Measurements from ENCODE around the gene ACVR1B. TPM values are rescaled to one million over a fixed set of nuclear protein-coding genes. Genes with fewer than 3 reads are reported as not detected.

Gene ACVR1B
- total and polyA plus RNA-seq, 2 donors (not counting 3 experiments of a cell fraction or from before 2014, with no cell fraction given) = 29.0 to 33.7 TPM

GRCh38 chr12:51924551-51925319, 26.8 kb upstream of the ACVR1B start:
- TF ChIP-seq POLR2A (IDR thresholded peaks at IDR 0.05; ENCODE audit: low read depth, low read length) (peak; percentile 11), MAX (IDR thresholded peaks at IDR 0.05; ENCODE audit: insufficient read depth, insufficient read length) (no peak)
- BruUV-seq (replicated peaks) = no TSS peak
- Histone ChIP-seq H3K4me3 (replicated peaks in 1 of 3; ENCODE audit: insufficient read depth in 1 of 3, low read depth in 1 of 3, low read length in 3 of 3) (no peak overlapping the region), H3K27ac (ENCODE audit: insufficient read depth, low read depth, low read length) (peak overlapping the region; percentile 99), H3K79me2 (ENCODE audit: control insufficient read depth, insufficient read depth, low read length) (no peaks in the 10 kb centered on the region), H3K9me1 (replicated peaks; ENCODE audit: control insufficient read depth, extremely low read depth, insufficient read depth, low read length) (no peaks in the 10 kb centered on the region), H2AFZ (ENCODE audit: low read depth, low read length) (no peak overlapping the region), H3K4me1 (ENCODE audit: control insufficient read depth, extremely low read depth, insufficient read depth, low read length) (peaks cover 54% of the 10 kb centered on the region), H3K9me3 (replicated peaks; ENCODE audit: control insufficient read depth, insufficient read depth, low read length) (no peaks in the 10 kb centered on the region), H3K36me3 (ENCODE audit: control insufficient read depth in 2 of 2, extremely low read depth in 1 of 2, insufficient read depth in 2 of 2, low read length in 2 of 2) (peaks cover 4 to 9% of the 10 kb centered on the region in 2 experiments), H4K20me1 (replicated peaks; ENCODE audit: control insufficient read depth, extremely low read depth, insufficient read depth, low read length) (no peaks in the 10 kb centered on the region), H3K27me3 (ENCODE audit: control insufficient read depth in 2 of 2, insufficient read depth in 2 of 2, low read length in 2 of 2) (no peaks in the 10 kb centered on the region), H3K9ac (replicated peaks; ENCODE audit: extremely low read depth, insufficient read depth, low read length) (no peak overlapping the region), H3K4me2 (ENCODE audit: insufficient read depth, low read length) (no peak overlapping the region)
- FAIRE-seq (peak; percentile 68), DNase-seq (ENCODE audit: low read depth, low spot score) (peak; percentile 48)
- dilution Hi-C loops (cut with MboI; ENCODE audit: extremely low pct_ligation_motif_present, low sequenced_read_pairs) = no loop called here
- ChIA-PET POLR2A (no interaction called here), CTCF (interaction anchor here (1.1 to 12.8 kb wide), 10 partner anchors 10 to 85 kb away, joined by 5 to 393 read pairs (median 32); partner anchors contain the start of genes ACVRL1 and ANKRD33)
- intact Hi-C loops (cut with micrococcal nuclease) = no loop called here

GRCh38 chr12:51925346-51926063, 26.0 kb upstream of the ACVR1B start:
- dilution Hi-C loops (cut with MboI; ENCODE audit: extremely low pct_ligation_motif_present, low sequenced_read_pairs) (no loop called here), intact Hi-C loops (cut with micrococcal nuclease) (loop anchor here (1.0 kb wide), 5 partner anchors 13 to 98 kb away; partner anchors contain the start of gene ACVR1B)
- Histone ChIP-seq H3K4me2 (ENCODE audit: insufficient read depth, low read length) (peak overlapping the region; percentile 27), H3K27ac (ENCODE audit: insufficient read depth, low read depth, low read length) (peak overlapping the region; percentile 99), H3K27me3 (ENCODE audit: control insufficient read depth in 2 of 2, insufficient read depth in 2 of 2, low read length in 2 of 2) (no peaks in the 10 kb centered on the region), H3K4me3 (replicated peaks in 1 of 3; ENCODE audit: insufficient read depth in 1 of 3, low read depth in 1 of 3, low read length in 3 of 3) (no peak overlapping the region), H3K79me2 (ENCODE audit: control insufficient read depth, insufficient read depth, low read length) (no peaks in the 10 kb centered on the region), H3K4me1 (ENCODE audit: control insufficient read depth, extremely low read depth, insufficient read depth, low read length) (peaks cover 54% of the 10 kb centered on the region), H3K9me3 (replicated peaks; ENCODE audit: control insufficient read depth, insufficient read depth, low read length) (no peaks in the 10 kb centered on the region), H3K9ac (replicated peaks; ENCODE audit: extremely low read depth, insufficient read depth, low read length) (peak overlapping the region; percentile 67), H3K36me3 (ENCODE audit: control insufficient read depth in 2 of 2, extremely low read depth in 1 of 2, insufficient read depth in 2 of 2, low read length in 2 of 2) (peaks cover 0 to 4% of the 10 kb centered on the region in 2 experiments), H4K20me1 (replicated peaks; ENCODE audit: control insufficient read depth, extremely low read depth, insufficient read depth, low read length) (no peaks in the 10 kb centered on the region), H2AFZ (ENCODE audit: low read depth, low read length) (no peak overlapping the region), H3K9me1 (replicated peaks; ENCODE audit: control insufficient read depth, extremely low read depth, insufficient read depth, low read length) (no peaks in the 10 kb centered on the region)
- ChIA-PET POLR2A (interaction anchor here (0.6 to 1.8 kb wide), 6 partner anchors 9 to 81 kb away, joined by 3 to 9 read pairs (median 5); partner anchors contain the start of gene TAMALIN), CTCF (interaction anchor here (0.6 to 12.8 kb wide), 19 partner anchors 14 to 100 kb away, joined by 3 to 393 read pairs (median 6); partner anchors contain the start of genes ACVRL1 and ANKRD33)
- TSS peak; percentile 62 for BruUV-seq (replicated peaks)
- no peak for TF ChIP-seq CTCF (IDR thresholded peaks at IDR 0.05; ENCODE audit: extremely low read depth in 1 of 2, insufficient read depth in 1 of 2, low read depth in 1 of 2, low read length in 2 of 2)
- peak; percentile 9 for TF ChIP-seq POLR2AphosphoS5 (IDR thresholded peaks at IDR 0.05; ENCODE audit: insufficient read depth, low read depth, low read length)
- peak; percentile 56 for TF ChIP-seq GATA2 (IDR thresholded peaks at IDR 0.05; ENCODE audit: insufficient read depth, insufficient read length, low read depth, low read length)
- TF ChIP-seq POLR2A (IDR thresholded peaks at IDR 0.05; ENCODE audit: low read depth, low read length) = peak; percentile 0
- DNase-seq (ENCODE audit: low read depth, low spot score) (no peak), FAIRE-seq (no peak)
